H1 (cell line): ENCODE data around the gene GALNT17. TPM values are rescaled to one million over a fixed set of nuclear protein-coding genes. Genes with fewer than 3 reads are reported as not detected.

Experiments used
- KDM5A ChIP-seq: fragments of 200-600 bp; IDR thresholded peaks from 2 replicates; pipeline ENCODE4 v1.7.1; 2012; ENCODE audit warnings: mild to moderate bottlenecking, low read length, inconsistent platforms, mixed read lengths
- polyA plus RNA-seq, 7 experiments: library from polyadenylated mRNA; depleted of rRNA in 3 of 7; stranded (reverse) in 5 of 7; unstranded in 2 of 7; fragments of >200 nt in 5 of 7; fragments of 200-250 nt in 2 of 7; gene quantifications; 1 replicate in 5 of 7; 2 replicates in 1 of 7; 4 replicates in 1 of 7; pipeline versions ENCODE4 v1.2.1 to v1.2.3, GENCODE V29; 2011 to 2013; ENCODE audit warnings: missing spikeins in 2 of 7, mixed read lengths in 2 of 7
- total RNA-seq: library from RNA; stranded (reverse); fragmentation: NEBNext Ultra II Directional; extraction: Animal tissue kit (Norgen Biotek cat#: 25700); gene quantifications from 2 replicates; pipeline ENCODE4 v1.2.1, GENCODE V29; 2021

GALNT17 gene
- total and polyA plus RNA-seq, 2 of the 8 experiments (the other 6 are each of a cell fraction or from before 2014, with no cell fraction given), result 37.7 to 47.0 TPM

GRCh38 chr7:71480791-71481190 is 348.8 kb downstream of the GALNT17 start (continued):
- no peak for TF ChIP-seq KDM5A
